ENCODE results near the gene FBL.

FBL gene

GRCh38 chr19:39873385-39873784, 27.2 kb upstream of the FBL start:
- TF ChIP-seq EZH2 (IDR thresholded peaks at IDR 0.05) (no peak), POLR2AphosphoS5 (IDR thresholded peaks at IDR 0.05; ENCODE audit: borderline replicate concordance, low read depth, low read length) (no peak), FOXP2 (optimal IDR thresholded peaks at IDR 0.05; ENCODE audit: control extremely low read depth, extremely low read length, insufficient read depth) (no peak)
- H3K9me3 ChIP-seq (ENCODE audit: low read depth, low read length) = no peaks in the 10 kb centered on the region
- no peaks in the 10 kb centered on the region for H3K36me3 ChIP-seq (ENCODE audit: insufficient read depth, low read length)
- H3K9ac ChIP-seq (ENCODE audit: insufficient read length) = no peak overlapping the region
- no peak overlapping the region for H3K27ac ChIP-seq
- DNase-seq (ENCODE audit: low read depth, low spot score) = no peak
- no peak overlapping the region for H3K4me3 ChIP-seq

- no peak overlapping the region for H3K4me3 ChIP-seq
- no peak for DNase-seq (ENCODE audit: low read depth, low spot score)
- no peak overlapping the region for H3K9ac ChIP-seq (ENCODE audit: insufficient read length)
- H3K9me3 ChIP-seq (ENCODE audit: low read depth, low read length) = no peaks in the 10 kb centered on the region
- no peaks in the 10 kb centered on the region for H3K36me3 ChIP-seq (ENCODE audit: insufficient read depth, low read length)
- TF ChIP-seq FOXP2 (optimal IDR thresholded peaks at IDR 0.05; ENCODE audit: control extremely low read depth, extremely low read length, insufficient read depth) (no peak), EZH2 (IDR thresholded peaks at IDR 0.05) (no peak), POLR2AphosphoS5 (IDR thresholded peaks at IDR 0.05; ENCODE audit: borderline replicate concordance, low read depth, low read length) (no peak)
- H3K27ac ChIP-seq = no peak overlapping the region
Measured at GRCh38 chr19:39871886-39872866, 26.0 kb upstream of the FBL start.

GRCh38 chr19:39871362-39871761, 25.2 kb upstream of the FBL start:
- Histone ChIP-seq H3K36me3 (ENCODE audit: insufficient read depth, low read length) (no peaks in the 10 kb centered on the region), H3K9ac (ENCODE audit: insufficient read length) (no peak overlapping the region), H3K27ac (no peak overlapping the region), H3K9me3 (ENCODE audit: low read depth, low read length) (no peaks in the 10 kb centered on the region), H3K4me3 (no peak overlapping the region)
- no peak for TF ChIP-seq FOXP2 (optimal IDR thresholded peaks at IDR 0.05; ENCODE audit: control extremely low read depth, extremely low read length, insufficient read depth)
- no peak for TF ChIP-seq EZH2 (IDR thresholded peaks at IDR 0.05)
- no peak for TF ChIP-seq POLR2AphosphoS5 (IDR thresholded peaks at IDR 0.05; ENCODE audit: borderline replicate concordance, low read depth, low read length)
- no peak for DNase-seq (ENCODE audit: low read depth, low spot score)

GRCh38 chr19:39870171-39870971, 24.2 kb upstream of the FBL start:
- Histone ChIP-seq H3K4me3 (no peak overlapping the region), H3K9ac (ENCODE audit: insufficient read length) (no peak overlapping the region), H3K27ac (no peak overlapping the region), H3K9me3 (ENCODE audit: low read depth, low read length) (no peaks in the 10 kb centered on the region), H3K36me3 (ENCODE audit: insufficient read depth, low read length) (no peaks in the 10 kb centered on the region)
- TF ChIP-seq EZH2 (IDR thresholded peaks at IDR 0.05) (no peak), POLR2AphosphoS5 (IDR thresholded peaks at IDR 0.05; ENCODE audit: borderline replicate concordance, low read depth, low read length) (no peak), FOXP2 (optimal IDR thresholded peaks at IDR 0.05; ENCODE audit: control extremely low read depth, extremely low read length, insufficient read depth) (no peak)
- DNase-seq (ENCODE audit: low read depth, low spot score) = no peak

- TF ChIP-seq FOXP2 (optimal IDR thresholded peaks at IDR 0.05; ENCODE audit: control extremely low read depth, extremely low read length, insufficient read depth) = no peak
- no peak overlapping the region for H3K9ac ChIP-seq (ENCODE audit: insufficient read length)
- no peak for DNase-seq (ENCODE audit: low read depth, low spot score)
- no peaks in the 10 kb centered on the region for H3K36me3 ChIP-seq (ENCODE audit: insufficient read depth, low read length)
- H3K27ac ChIP-seq = no peak overlapping the region
- H3K4me3 ChIP-seq = no peak overlapping the region
- no peaks in the 10 kb centered on the region for H3K9me3 ChIP-seq (ENCODE audit: low read depth, low read length)
Measured at GRCh38 chr19:39867952-39868351, 21.8 kb upstream of the FBL start.

GRCh38 chr19:39867133-39867532, 21.0 kb upstream of the FBL start:
- H3K27ac ChIP-seq = no peak overlapping the region
- DNase-seq (ENCODE audit: low read depth, low spot score) = no peak
- no peaks in the 10 kb centered on the region for H3K36me3 ChIP-seq (ENCODE audit: insufficient read depth, low read length)
- no peak for TF ChIP-seq POLR2AphosphoS5 (IDR thresholded peaks at IDR 0.05; ENCODE audit: borderline replicate concordance, low read depth, low read length)
- TF ChIP-seq EZH2 (IDR thresholded peaks at IDR 0.05) = no peak
- TF ChIP-seq FOXP2 (optimal IDR thresholded peaks at IDR 0.05; ENCODE audit: control extremely low read depth, extremely low read length, insufficient read depth) = no peak
- no peak overlapping the region for H3K9ac ChIP-seq (ENCODE audit: insufficient read length)
- no peak overlapping the region for H3K4me3 ChIP-seq
- H3K9me3 ChIP-seq (ENCODE audit: low read depth, low read length) = no peaks in the 10 kb centered on the region

GRCh38 chr19:39865953-39866352, 19.8 kb upstream of the FBL start:
- Histone ChIP-seq H3K4me3 (no peak overlapping the region), H3K36me3 (ENCODE audit: insufficient read depth, low read length) (no peaks in the 10 kb centered on the region), H3K9me3 (ENCODE audit: low read depth, low read length) (no peaks in the 10 kb centered on the region), H3K27ac (no peak overlapping the region), H3K9ac (ENCODE audit: insufficient read length) (no peak overlapping the region)
- TF ChIP-seq FOXP2 (optimal IDR thresholded peaks at IDR 0.05; ENCODE audit: control extremely low read depth, extremely low read length, insufficient read depth) (no peak), POLR2AphosphoS5 (IDR thresholded peaks at IDR 0.05; ENCODE audit: borderline replicate concordance, low read depth, low read length) (no peak), EZH2 (IDR thresholded peaks at IDR 0.05) (no peak)
- DNase-seq (ENCODE audit: low read depth, low spot score) = no peak

- Histone ChIP-seq H3K9ac (ENCODE audit: insufficient read length) (no peak overlapping the region), H3K27ac (no peak overlapping the region), H3K4me3 (no peak overlapping the region), H3K9me3 (ENCODE audit: low read depth, low read length) (no peaks in the 10 kb centered on the region), H3K36me3 (ENCODE audit: insufficient read depth, low read length) (no peaks in the 10 kb centered on the region)
- no peak for DNase-seq (ENCODE audit: low read depth, low spot score)
- TF ChIP-seq EZH2 (IDR thresholded peaks at IDR 0.05) = no peak
- TF ChIP-seq POLR2AphosphoS5 (IDR thresholded peaks at IDR 0.05; ENCODE audit: borderline replicate concordance, low read depth, low read length) = no peak
- no peak for TF ChIP-seq FOXP2 (optimal IDR thresholded peaks at IDR 0.05; ENCODE audit: control extremely low read depth, extremely low read length, insufficient read depth)
Measured at GRCh38 chr19:39865186-39865585, 19.0 kb upstream of the FBL start.
